GM12878 (cell line): Measurements from ENCODE around the gene NUDCD2. TPM values are rescaled to one million over a fixed set of nuclear protein-coding genes. Genes with fewer than 3 reads are reported as not detected.

ENCODE experiments used
- MLLT1 ChIP-seq: fragments of 450-650 bp; IDR thresholded peaks from 2 replicates; pipeline ENCODE4 v1.6.1; 2016; ENCODE audit warnings: mild to moderate bottlenecking
- REST ChIP-seq: IDR thresholded peaks from 2 replicates; pipeline ENCODE4 v1.6.1; 2012; ENCODE audit warnings: mild to moderate bottlenecking, low read depth, low read length
- SMAD1 ChIP-seq: fragments of 450-650 bp; IDR thresholded peaks from 2 replicates; pipeline ENCODE4 v1.6.1; 2018; ENCODE audit warnings: mild to moderate bottlenecking, low read depth; ENCODE audit not compliant: partially characterized antibody
- SP1 ChIP-seq: IDR thresholded peaks from one replicate; pipeline ENCODE4 v1.6.1; 2011; ENCODE audit warnings: low read depth, low read length
- SREBF1 ChIP-seq: IDR thresholded peaks from 2 replicates; pipeline ENCODE4 v1.6.1; 2012; ENCODE audit warnings: mild to moderate bottlenecking, low read length
- WRNIP1 ChIP-seq: IDR thresholded peaks from 2 replicates; pipeline ENCODE4 v1.6.1; 2011; ENCODE audit warnings: low read depth, low read length, improper control_type of control experiment, borderline replicate concordance
- ZNF24 ChIP-seq: fragments of 450-650 bp; IDR thresholded peaks from 2 replicates; pipeline ENCODE4 v1.6.1; 2017; ENCODE audit warnings: antibody characterized with exemption, mild to moderate bottlenecking
- ZNF622 ChIP-seq: fragments of 450-650 bp; IDR thresholded peaks from 2 replicates; pipeline ENCODE4 v1.6.1; 2017; ENCODE audit warnings: mild to moderate bottlenecking, inconsistent platforms
- polyA plus RNA-seq, 11 experiments: library from polyadenylated mRNA; depleted of rRNA in 4 of 11; unstranded in 6 of 11; stranded (reverse) in 5 of 11; fragments of >200 nt; fragmentation: Nextera tagmentation in 4 of 11; fragmentation: Illumina TruSeq in 1 of 11; extraction: Ambion mirVana in 4 of 11; extraction: Trizol in 1 of 11; gene quantifications; 1 replicate in 1 of 11; 2 replicates in 10 of 11; pipeline versions ENCODE4 v1.2.1 to v1.2.3, GENCODE V29; 2011 to 2016; ENCODE audit warnings: inconsistent platforms in 2 of 11, missing spikeins in 2 of 11, low read depth in 1 of 11
- total RNA-seq, 4 experiments: library from RNA; depleted of rRNA in 3 of 4; stranded (reverse); fragments of >200 nt in 3 of 4; fragmentation: Illumina TruSeq in 1 of 4; extraction: Trizol in 1 of 4; gene quantifications; 2 replicates each; pipeline versions ENCODE4 v1.2.1 to v1.2.3, GENCODE V29; 2013 to 2021
- TF ChIP-seq, protein P1 (sequence below): fragments of 150-350 bp; IDR thresholded peaks from 2 replicates; pipeline ENCODE4 v1.6.1; 2016; ENCODE audit warnings: low read depth, low read length

NUDCD2 gene
- total and polyA plus RNA-seq, 10 of the 15 experiments (the other 5 are each of a cell fraction or from before 2014, with no cell fraction given), result 9.1 to 133 (median 24.6) TPM

DNA sequence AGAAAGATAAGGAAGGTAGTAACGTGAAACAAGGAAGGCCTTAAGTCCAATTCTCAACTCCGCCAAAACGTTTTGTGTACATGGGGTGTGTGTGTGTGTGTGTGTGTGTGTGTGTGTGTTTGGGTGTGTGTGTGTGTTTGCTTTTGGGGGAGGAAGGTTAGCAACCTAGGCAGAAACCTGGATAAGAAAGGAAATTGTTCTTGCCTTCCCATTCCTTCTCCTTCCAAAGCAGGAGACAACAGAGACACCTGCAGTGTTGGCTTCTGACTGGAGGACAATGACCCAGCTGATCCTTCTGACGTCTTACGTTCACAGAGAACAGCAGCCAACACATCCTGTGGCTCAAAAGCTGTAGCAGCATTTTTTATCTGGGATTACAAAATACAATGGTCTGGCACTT, 26.6 kb downstream of the NUDCD2 start (continued):
- TF ChIP-seq REST, result no peak
- TF ChIP-seq SREBF1, result no peak
- TF ChIP-seq ZNF622, result no peak
- TF ChIP-seq SP1, result no peak
- no peak for TF ChIP-seq SMAD1
- no peak for TF ChIP-seq ZNF24
- TF ChIP-seq, protein P1, sequence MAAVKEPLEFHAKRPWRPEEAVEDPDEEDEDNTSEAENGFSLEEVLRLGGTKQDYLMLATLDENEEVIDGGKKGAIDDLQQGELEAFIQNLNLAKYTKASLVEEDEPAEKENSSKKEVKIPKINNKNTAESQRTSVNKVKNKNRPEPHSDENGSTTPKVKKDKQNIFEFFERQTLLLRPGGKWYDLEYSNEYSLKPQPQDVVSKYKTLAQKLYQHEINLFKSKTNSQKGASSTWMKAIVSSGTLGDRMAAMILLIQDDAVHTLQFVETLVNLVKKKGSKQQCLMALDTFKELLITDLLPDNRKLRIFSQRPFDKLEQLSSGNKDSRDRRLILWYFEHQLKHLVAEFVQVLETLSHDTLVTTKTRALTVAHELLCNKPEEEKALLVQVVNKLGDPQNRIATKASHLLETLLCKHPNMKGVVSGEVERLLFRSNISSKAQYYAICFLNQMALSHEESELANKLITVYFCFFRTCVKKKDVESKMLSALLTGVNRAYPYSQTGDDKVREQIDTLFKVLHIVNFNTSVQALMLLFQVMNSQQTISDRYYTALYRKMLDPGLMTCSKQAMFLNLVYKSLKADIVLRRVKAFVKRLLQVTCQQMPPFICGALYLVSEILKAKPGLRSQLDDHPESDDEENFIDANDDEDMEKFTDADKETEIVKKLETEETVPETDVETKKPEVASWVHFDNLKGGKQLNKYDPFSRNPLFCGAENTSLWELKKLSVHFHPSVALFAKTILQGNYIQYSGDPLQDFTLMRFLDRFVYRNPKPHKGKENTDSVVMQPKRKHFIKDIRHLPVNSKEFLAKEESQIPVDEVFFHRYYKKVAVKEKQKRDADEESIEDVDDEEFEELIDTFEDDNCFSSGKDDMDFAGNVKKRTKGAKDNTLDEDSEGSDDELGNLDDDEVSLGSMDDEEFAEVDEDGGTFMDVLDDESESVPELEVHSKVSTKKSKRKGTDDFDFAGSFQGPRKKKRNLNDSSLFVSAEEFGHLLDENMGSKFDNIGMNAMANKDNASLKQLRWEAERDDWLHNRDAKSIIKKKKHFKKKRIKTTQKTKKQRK, result no peak
- no peak for TF ChIP-seq WRNIP1
- TF ChIP-seq MLLT1, result no peak
